HG03196 (cell line): Measurements from ENCODE around the gene RUVBL1.
A peak's percentile ranks its signal among the peaks of the same experiment; 100 is the strongest.
"Not testable (repeated sequence)": the region's sequence is repeated elsewhere in the genome, so short reads cannot be mapped to it uniquely, and the experiment has no call there.

Experiments used
- ATAC-seq: cut with Tn5 transposase; IDR thresholded peaks from one replicate; pipeline ENCODE4 v1.9.1; 2021; ENCODE audit not compliant: unreplicated experiment

RUVBL1 gene

DNA sequence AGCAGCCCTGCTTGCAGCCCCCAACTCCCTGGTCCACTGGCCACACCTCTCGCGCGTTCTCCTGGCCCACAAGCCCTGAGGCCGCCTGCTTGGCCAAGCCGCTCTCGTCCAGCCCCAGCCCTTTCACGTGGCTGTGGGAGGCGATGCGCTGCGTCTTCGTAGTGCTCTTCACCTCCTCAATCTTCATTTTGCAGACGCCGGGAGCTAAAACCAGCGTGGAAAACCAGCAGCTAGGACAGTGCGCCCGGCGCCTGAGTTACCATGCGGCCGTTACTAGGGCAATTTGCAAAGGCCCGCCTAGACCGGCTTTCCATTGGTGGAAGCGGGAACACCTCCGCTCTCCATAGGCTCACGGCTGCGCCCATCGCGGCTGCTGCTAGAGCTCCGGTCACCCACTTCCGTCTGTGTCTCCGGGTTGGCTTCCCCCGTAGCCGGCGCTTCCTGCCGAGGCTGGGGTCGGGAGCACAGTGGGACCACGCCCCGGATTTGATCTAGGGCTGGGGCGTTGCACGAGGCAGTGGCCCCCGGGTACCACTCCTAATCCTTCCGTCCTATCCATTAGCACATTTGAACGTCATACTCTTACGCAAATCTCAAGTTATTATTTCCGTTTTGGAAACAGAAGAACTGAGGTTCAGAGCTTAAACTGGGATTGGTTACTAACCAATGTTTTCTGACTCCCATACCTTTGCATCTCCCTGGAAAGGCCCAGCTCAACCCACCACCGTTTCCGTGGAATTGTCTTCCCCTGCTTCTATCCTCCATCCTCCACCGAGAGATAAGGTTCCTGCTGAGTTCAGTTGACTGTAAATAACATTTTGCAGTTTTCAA is at the start of gene RUVBL1:
Gene RUVBL1 (minus strand): TSS at position 275 of the 831 bp plus-strand sequence. CDS start 88 bp downstream, at position 187.
- ATAC-seq, result peak; percentile 96

DNA sequence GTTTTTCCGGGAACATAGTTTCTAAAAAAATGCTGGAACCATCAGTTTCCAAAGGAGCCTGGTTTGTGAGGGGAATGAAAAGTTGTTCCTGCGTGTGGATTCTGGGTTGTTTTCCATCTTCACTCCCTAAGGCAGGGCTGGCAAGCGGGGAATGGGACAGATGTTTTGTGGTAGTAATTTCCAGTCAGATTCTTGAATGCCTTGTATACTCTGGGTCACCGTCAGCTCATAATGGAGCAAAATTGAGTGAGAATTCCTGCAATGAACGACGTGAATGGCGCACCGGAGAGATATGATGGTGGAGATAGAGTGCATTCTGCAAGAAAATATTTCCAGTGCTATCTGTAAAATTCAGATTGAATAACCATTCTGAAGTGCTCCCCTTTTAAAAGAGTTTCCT is 49.6 kb upstream of the RUVBL1 start:
- ATAC-seq, result no peak

DNA sequence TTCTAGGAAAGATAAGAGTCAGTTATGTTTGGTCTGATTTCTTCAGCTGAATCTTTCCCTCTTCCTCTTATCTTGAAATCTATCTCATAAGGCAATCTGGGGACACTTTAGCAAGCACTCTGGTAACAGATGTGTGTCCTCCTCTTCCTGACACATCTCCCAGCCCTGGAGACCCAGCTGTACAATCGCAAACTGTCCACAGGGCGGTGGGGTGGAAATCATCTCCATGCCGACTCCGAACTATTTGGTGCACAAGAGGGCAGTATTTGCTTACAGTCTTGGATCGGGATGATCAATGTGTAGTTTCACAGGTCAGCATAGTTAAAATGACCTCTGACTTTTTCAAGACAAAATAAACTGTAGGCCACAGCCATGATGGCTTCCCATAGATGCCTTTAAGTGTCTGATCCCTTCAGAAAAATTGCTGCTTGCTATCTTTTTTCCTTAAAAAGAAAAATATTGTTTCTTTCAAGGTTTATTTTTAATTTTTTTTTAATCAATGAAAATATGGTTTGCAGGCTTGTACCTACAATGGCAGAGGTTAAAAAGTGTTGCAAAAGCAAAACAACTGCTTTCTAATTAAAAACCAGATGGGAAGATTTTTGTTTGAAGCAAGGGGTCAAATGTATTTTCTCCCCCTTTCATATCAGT is 47.4 kb upstream of the RUVBL1 start:
- ATAC-seq, result no peak

DNA sequence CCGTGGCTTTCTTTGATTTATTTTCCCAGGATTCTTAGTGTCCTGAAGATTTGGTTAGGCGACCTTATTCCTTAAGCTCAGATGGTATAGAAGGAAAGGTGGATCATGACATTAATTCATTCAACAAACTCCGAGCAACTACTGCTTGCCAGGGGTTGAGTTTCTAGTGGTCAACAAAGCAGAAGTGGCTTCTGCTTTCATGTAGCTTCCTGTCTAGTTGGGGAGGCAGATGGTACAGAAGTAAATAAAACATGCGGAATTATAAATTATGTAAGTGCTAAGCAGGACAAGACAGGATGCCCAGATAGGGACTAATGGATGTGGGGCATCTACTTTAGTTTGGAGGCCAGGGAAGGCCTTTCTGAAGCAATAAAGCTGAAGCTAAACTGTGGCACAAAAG is 45.2 kb upstream of the RUVBL1 start:
- ATAC-seq, result no peak

DNA sequence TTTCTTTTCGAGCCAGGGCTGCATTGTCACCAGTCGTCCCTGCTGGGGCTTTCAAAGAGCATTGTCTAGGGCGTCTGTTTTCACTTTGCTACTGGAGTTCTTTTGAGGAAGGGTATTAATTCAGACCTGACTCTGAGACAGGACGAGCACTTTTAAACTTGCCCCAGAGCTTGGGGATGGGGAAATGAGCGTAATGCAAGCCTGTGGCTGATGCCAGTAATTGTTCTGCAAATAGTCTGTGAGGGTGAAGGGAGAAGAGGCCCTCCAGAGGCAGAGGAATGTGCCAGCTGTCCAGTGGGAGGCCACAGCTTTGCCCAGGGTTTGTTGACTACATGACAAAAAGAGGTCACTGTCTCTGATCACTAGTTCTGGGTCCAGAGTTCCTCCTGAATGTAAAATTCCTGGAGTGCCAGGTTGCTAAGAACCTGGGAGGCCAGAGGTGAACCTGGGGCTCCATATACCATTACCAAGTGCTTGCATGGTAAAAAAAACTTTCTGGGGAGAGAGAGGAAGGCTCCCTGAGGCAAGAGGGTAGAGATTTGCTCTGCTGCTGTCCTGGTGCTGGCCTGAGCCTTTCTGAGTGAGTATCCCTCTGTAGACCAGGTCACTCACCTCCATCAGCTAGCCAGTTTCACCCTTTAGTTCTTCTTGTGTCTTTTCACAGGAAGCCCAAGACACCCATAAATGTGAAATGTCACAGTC is 44.5 kb upstream of the RUVBL1 start:
- no peak for ATAC-seq

DNA sequence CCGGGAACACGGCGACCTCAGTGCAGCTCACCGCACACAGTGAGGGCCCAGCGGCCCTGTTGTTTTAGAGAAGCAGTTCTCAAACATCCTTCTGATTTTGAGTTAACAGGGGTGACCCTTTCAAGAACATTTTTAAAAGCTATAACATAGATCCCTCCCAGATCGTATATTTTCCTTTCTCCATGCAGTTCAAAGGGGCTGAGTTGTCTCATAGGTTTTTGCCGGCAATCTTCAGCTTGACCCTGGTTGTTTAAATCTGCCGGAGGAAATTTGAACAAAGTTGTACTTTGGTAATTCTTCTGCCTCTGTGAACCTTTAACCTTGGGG is 44.0 kb upstream of the RUVBL1 start:
- no peak for ATAC-seq

DNA sequence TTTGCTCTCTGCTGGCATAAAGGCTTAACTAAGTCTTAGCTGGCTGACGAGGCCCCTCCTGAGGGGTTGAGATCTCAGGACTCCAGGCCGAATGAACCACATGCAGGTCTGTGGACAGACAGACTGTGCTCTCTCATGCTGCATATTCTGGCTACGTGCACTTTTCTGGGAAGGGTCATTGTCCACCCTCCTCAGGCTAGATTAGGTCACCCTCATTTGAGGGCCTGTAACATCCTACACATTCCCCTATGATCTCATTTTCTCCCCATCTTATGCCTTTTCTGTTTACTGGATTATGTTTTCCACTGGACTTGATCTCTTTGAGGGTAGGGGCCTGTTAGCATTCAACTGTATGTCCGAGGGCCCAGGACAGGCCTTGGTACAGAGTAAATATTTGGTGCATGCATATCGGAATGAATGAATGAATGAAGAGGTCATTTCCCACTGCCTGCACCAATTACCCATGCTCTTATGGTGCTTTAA is 43.4 kb upstream of the RUVBL1 start:
- no peak for ATAC-seq

DNA sequence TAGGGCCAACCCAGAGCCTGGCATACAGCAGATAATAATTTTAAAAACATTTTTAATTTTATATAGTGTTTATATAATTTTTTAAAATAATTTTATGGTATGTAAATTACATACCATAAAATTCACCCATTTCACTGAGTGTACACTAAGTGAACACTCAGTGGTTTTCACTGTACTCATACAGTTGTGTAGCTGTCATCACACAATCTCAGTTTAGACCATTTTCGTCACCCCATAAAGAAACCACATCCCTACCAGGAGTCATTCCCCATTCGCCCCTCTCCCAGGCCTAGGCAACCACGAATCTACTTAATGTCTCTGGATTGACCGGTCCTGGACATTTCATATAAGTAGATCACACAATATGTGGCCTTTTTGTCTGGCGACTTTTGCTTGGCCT is 39.8 kb upstream of the RUVBL1 start:
- ATAC-seq, result no peak

DNA sequence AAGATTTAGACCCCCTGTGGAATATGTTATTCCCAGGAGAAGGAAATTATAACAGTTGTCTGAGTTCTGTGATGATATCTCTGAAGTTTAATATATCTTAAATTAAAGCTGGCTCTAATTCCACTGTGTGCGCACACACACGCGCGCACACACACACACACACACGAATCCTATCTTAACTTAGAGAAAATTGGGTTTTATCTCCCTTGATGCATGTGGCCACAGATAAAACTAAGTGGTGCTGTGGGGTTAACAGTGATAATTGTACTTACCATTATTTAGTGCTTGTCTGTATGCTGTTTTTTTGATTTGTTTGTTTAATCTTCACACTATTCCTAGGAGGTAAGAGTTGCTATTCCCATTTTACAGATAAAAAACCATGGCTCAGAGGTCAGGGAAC is 37.0 kb upstream of the RUVBL1 start:
- ATAC-seq, result no peak

DNA sequence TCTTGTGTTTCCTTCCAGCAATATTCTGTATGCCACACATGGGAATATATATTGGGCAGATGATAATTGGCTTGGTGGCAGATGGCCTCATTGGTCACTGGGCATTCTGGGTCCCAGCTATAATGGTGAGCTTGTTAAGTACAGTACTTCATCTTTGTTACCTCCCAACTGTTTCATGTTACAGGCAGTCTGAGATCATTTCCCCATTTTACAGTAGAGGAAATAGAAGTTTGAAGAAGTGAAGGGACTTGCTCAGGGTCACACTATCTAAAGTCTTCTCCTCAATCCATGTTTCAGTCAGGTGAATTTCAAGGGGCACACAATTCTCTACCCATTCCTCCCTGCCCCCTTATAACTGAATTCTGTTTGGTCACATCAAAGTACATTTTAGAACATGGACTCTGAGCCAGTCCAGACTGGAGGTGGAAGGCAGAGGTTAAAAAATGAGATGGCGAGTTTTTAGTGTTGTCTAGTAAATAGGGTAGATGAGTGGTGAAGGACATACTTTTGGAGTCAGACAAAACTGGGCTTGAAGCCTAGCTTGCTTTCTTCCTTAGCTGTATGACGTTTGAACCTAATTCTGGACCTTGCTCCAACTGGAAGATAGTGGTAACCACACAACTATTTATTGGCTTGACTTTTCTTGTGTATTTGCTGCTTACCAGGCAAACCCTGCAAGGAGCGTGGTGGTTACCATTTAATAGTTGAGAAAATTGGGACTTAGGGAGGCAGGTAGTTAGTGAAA is 32.2 kb upstream of the RUVBL1 start:
- ATAC-seq, result no peak

DNA sequence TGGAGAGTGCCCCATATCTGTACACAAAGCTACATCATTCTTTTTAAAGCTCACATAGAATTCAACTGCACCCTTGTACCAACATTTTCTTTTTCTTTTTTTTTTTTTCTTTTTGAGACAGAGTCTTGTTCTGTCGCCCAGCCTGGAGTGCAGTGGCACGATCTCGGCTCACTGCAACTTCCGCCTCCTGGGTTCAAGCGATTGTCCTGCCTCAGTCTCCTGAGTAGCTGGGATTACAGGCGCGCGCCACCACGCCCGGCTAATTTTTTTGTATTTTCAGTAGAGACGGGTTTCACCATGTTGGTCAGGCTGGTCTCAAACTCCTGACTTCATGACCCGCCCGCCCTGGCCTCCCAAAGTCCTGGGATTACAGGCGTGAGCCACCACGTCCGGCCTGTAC is 30.7 kb upstream of the RUVBL1 start:
- not testable (repeated sequence) for ATAC-seq

DNA sequence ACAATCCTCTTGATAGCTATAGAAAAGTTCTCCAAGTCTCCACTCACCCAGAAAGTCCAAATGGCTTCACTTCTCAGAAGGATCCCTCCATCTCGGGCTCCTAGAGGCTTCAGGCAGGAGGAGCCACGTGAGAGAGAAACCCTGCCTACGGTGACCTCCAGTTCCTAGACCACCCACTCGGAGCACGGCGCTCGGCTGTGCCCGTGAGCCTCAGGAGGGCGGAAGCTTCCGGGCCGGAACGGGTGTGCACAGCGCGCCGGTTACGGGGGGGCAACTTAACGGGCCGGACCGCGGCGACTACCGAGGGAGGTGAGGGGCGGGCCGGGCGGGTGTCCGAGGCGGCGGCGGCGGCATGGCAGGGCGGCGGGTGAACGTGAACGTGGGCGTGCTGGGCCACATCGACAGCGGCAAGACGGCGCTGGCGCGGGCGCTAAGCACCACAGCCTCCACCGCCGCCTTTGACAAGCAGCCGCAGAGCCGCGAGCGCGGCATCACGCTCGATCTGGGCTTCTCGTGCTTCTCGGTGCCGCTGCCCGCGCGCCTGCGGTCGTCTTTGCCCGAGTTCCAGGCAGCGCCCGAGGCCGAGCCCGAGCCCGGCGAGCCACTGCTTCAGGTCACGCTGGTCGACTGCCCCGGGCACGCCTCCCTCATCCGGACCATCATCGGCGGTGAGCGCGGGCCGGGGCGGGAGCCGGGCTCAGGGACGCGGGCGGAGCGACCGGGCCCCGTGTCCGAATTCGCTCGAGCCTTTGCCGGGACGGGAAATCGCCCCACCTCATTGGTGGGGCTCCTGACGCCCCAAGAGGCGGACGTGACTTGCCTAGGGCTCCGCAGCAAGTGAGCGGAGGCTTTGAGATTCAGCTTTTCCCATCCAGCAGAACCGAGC is 29.8 kb upstream of the RUVBL1 start, which contains the start of gene EEFSEC:
Gene EEFSEC (plus strand): TSS at position 326 of the 886 bp plus-strand sequence. CDS start 27 bp downstream, at position 353.
- ATAC-seq, result peak; percentile 84

DNA sequence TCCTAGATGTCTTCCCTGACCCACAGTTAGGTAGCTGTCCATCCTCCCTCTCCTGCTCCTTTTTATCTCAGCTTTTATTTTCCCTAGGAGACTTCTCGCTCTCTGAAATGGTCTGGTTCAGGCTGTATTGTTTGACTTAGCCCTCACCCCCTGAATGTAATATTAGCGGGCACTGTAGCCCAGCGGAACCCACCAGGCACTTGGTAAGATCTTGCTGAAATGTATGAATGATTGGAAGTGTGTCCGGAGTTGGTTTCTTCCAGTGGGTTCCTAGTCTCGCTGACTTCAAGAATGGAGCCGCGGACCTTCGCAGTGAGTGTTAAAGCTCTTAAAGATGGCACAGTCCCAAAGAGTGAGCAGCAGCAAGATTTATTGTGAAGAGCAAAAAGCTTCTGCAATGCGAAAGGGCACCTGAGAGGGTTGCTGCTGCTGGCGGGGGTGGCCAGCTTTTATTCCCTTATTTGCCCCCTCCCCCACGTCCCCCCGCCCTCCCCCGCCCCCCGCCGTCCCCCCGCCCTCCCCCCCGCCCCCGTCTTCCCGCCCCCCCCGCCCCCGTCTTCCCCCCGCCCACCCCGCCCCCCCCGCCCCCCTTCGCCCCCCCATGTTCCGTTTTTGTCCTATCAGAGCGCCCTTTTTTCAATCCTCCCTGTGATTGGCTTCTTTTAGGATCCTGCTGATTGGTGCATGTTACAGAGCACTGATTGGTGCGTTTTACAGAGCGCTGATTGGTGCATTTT is 29.0 kb upstream of the RUVBL1 start:
- ATAC-seq, result no peak

DNA sequence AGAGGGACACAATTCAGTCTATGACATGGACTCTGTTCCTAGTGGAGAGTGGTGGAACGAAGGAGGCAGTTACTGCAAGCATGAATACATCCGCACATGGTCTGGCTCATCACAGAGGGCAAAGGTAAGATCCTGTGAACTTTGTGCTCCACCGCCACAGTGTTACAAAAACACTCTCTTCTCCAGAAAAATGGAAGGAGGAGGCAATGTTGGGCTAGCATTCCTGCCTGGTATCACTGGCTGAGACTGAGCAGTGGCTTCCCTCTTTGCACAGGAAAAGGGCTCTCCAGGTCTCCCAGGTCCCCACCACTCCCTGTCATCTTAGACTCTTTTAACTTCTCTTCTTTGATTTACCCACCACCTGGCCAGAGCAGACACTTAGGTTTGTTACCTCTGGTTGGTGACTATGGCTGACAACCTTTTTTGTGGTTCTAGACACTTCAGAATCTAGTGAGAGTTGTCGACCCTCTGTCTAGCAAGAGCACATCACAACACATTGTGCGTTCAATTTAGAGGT is 28.2 kb upstream of the RUVBL1 start:
- ATAC-seq, result no peak

DNA sequence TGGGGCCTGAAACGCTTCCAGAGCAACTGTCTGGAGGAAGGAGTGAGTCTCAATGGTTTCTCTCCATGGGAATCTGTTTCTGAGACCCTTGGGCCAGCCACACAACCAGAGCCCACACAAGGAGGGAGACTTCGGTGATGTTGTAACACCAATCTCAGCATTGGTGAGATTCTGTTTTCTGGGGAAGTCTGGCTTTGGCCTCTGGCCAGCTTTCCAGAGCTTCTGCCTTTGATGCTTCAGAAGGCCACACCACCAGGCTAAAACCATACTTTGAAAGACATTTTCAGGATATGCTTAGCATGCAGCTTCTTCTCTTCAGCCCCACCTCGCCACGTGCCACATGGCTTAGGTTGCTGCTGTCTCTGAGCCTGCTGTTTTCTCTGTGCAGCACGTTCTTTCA is 26.0 kb upstream of the RUVBL1 start:
- ATAC-seq, result no peak

DNA sequence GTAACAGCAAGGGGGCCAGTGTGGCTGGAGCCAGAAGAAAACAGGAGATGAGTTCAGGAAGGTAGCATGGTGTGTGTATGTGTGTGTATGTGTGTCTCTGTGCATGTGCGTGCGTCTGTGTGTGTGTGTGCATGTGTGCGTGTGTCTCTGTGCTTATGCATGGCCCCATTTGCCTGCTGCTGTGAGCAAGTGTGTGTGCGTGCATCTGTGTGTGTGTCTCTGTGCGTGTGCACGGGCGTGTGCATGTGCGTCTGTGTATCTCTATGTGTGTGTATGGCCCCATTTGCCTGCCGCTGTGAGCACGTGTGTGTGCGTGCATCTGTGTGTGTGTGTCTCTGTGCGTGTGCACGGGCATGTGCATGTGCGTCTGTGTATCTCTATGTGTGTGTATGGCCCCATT is 22.6 kb upstream of the RUVBL1 start:
- ATAC-seq, result no peak

DNA sequence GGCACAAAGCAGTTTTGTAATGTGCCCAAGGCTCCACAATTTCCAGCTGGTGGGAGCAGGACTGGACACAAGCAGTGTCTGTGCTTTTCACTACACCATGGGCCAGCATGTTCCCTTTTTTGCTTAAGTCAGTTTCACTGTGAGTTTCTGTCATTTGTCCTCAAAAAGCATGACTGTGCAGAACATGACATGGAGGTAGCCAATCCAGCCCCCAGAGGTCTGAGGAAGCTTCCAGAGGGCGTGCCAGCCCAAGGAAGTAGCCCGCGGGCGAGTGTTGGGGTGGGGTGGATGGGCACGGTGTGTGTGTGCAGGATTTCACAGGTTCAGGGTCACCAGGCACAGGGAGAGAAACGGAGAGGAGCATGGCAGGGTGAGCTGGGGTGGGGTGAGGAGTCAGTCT is 21.7 kb upstream of the RUVBL1 start:
- no peak for ATAC-seq

DNA sequence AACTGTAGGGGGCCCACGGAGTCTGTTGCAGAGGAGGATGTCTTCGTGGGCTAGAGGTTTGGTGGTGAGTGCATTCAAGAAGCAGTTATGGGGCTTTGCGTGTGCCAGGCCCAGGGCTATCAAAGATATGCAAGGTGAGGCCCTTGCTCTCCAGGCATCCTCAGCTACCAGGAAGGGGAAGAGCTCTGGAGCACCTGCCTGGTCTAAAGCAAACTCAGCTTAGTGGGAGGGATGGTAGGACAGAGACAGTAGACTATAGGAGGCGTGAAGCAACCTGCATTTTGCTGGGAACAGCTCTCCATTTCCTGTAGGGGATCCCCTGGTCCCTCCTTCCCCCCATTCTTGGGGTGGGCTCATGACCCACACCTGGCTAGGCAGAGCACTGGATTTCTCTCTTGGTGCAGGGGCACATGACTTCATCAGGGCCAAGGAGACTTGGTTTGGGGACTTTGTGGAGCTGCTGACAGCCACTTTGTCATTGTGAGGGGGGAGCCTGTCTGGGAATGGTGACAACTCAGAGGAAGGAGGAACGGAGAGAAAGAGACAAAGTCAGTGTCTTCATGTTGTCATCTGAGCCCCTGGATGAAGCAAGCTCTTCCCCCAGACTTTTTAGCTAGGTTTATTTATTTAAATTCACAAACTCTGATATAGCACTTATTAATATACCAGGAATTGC is 21.0 kb upstream of the RUVBL1 start:
- ATAC-seq, result no peak

DNA sequence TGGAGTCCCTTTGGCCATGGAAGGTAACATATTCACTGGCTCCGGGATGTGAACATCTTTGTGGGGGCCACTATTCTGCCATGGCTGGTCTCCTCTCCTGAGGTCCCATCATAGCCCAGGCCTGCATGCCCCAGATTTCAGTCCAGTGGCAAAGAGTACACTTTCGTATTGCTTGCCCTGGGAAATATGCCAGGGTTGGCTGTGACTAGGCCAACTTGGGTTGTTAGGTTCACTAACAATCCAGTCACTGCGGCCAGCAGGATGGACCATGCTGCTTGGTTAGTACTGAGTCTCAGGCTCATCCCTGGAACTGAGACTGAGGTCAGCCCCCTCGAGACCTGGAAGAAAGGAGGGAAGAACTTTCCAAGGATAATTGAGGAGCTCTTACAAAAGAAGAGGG is 19.9 kb upstream of the RUVBL1 start:
- no peak for ATAC-seq
